WTC11 (cell line): ENCODE results near the gene PMS2. TPM values are rescaled to one million over a fixed set of nuclear protein-coding genes. Genes with fewer than 3 reads are reported as not detected.
"Not testable (repeated sequence)": the region's sequence is repeated elsewhere in the genome, so short reads cannot be mapped to it uniquely, and the experiment has no call there.

Source experiments
- ATAC-seq: fragments of 200-7000 bp; cut with Tn5 transposase; 2 replicates; pipeline ENCODE4 v1.10.0; 2021; ENCODE audit warnings: mild to moderate bottlenecking, moderate library complexity
- CTCF ChIA-PET: fragments of 300-600 bp; sonication (Branson Sonifier 250); formaldehyde crosslinking; loops from one replicate; lab custom pipeline; 2021; ENCODE audit warnings: antibody characterized with exemption; lab: Charles Lee
- POLR2A ChIA-PET: fragments of 350-600 bp; sonication (Branson Sonifier 250); formaldehyde crosslinking; loops from one replicate; lab custom pipeline; 2021; ENCODE audit warnings: antibody characterized with exemption; lab: Charles Lee
- DNase-seq: peaks from one replicate; pipeline ENCODE4 v3.0.0; 2021; ENCODE audit warnings: low spot score
- H3K27ac Mint-ChIP-seq: 2 replicates; pipeline ENCODE4 v1.8.0; 2021; ENCODE audit warnings: mixed read lengths
- H3K27me3 Mint-ChIP-seq: 2 replicates; pipeline ENCODE4 v1.8.0; 2021; ENCODE audit warnings: low read depth, mild to moderate bottlenecking, moderate library complexity, mixed read lengths
- H3K36me3 Mint-ChIP-seq: 2 replicates; pipeline ENCODE4 v1.8.0; 2021; ENCODE audit warnings: mixed read lengths
- H3K4me1 Mint-ChIP-seq: 2 replicates; pipeline ENCODE4 v1.8.0; 2022; ENCODE audit warnings: mixed read lengths
- H3K4me3 Mint-ChIP-seq: 2 replicates; pipeline ENCODE4 v1.8.0; 2021; ENCODE audit warnings: mild to moderate bottlenecking, moderate library complexity, mixed read lengths
- H3K9me3 Mint-ChIP-seq: 2 replicates; pipeline ENCODE4 v1.8.0; 2021; ENCODE audit warnings: mixed read lengths
- ARID4B ChIP-seq: sonication (generic); formaldehyde crosslinking; IDR thresholded peaks from 2 replicates; pipeline ENCODE4 v1.8.0; 2023; ENCODE audit warnings: missing genetic modification reagents, mild to moderate bottlenecking, borderline replicate concordance
- ATF3 ChIP-seq: sonication (generic); formaldehyde crosslinking; conservative IDR thresholded peaks from 2 replicates; pipeline ENCODE4 v1.8.1; 2022; ENCODE audit warnings: mild to moderate bottlenecking, missing genetic modification reagents
- CDX4 ChIP-seq: fragments of 250-450 bp; sonication (Bioruptor Pico); IDR thresholded peaks from 2 replicates; pipeline ENCODE4 v1.9.0; 2021; ENCODE audit warnings: moderate library complexity, mild to moderate bottlenecking, inconsistent platforms, borderline replicate concordance
- CREM ChIP-seq: sonication (generic); formaldehyde crosslinking; IDR thresholded peaks from 2 replicates; pipeline ENCODE4 v1.8.1; 2022; ENCODE audit warnings: mild to moderate bottlenecking, missing genetic modification reagents, moderate library complexity
- ESRRA ChIP-seq: sonication (generic); formaldehyde crosslinking; IDR thresholded peaks from 2 replicates; pipeline ENCODE4 v1.8.1; 2022; ENCODE audit warnings: mild to moderate bottlenecking, missing genetic modification reagents, borderline replicate concordance
- ETV6 ChIP-seq: sonication (generic); formaldehyde crosslinking; IDR thresholded peaks from 2 replicates; pipeline ENCODE4 v1.8.1; 2022; ENCODE audit warnings: mild to moderate bottlenecking, missing genetic modification reagents
- GTF2I ChIP-seq: fragments of 250-450 bp; sonication (Bioruptor Pico); conservative IDR thresholded peaks from 2 replicates; pipeline ENCODE4 v1.4.0; 2021; ENCODE audit warnings: mild to moderate bottlenecking
- JAZF1 ChIP-seq: fragments of 250-450 bp; sonication (Bioruptor Pico); IDR thresholded peaks from 2 replicates; pipeline ENCODE4 v1.9.0; 2021; ENCODE audit warnings: moderate library complexity, mild to moderate bottlenecking, inconsistent platforms
- MYBL2 ChIP-seq: sonication (generic); formaldehyde crosslinking; IDR thresholded peaks from 2 replicates; pipeline ENCODE4 v1.8.1; 2023; ENCODE audit warnings: mild to moderate bottlenecking, moderate library complexity, missing genetic modification reagents
- SMAD3 ChIP-seq: sonication (generic); formaldehyde crosslinking; IDR thresholded peaks from 2 replicates; pipeline ENCODE4 v1.8.0; 2022; ENCODE audit warnings: missing genetic modification reagents, mild to moderate bottlenecking, borderline replicate concordance
- SMAD4 ChIP-seq: sonication (generic); formaldehyde crosslinking; IDR thresholded peaks from 2 replicates; pipeline ENCODE4 v1.8.0; 2022; ENCODE audit warnings: mild to moderate bottlenecking, missing genetic modification reagents
- SOX15 ChIP-seq: fragments of 250-450 bp; sonication (Bioruptor Pico); IDR thresholded peaks from 2 replicates; pipeline ENCODE4 v1.9.0; 2021; ENCODE audit warnings: mild to moderate bottlenecking
- SP1 ChIP-seq: sonication (generic); formaldehyde crosslinking; conservative IDR thresholded peaks from 2 replicates; pipeline ENCODE4 v1.8.1; 2022; ENCODE audit warnings: missing genetic modification reagents
- USF2 ChIP-seq: sonication (generic); formaldehyde crosslinking; IDR thresholded peaks from 2 replicates; pipeline ENCODE4 v1.8.1; 2023; ENCODE audit warnings: mild to moderate bottlenecking, missing genetic modification reagents, moderate library complexity
- ZBTB21 ChIP-seq: sonication (generic); formaldehyde crosslinking; IDR thresholded peaks from 2 replicates; pipeline ENCODE4 v1.8.1; 2023; ENCODE audit warnings: mild to moderate bottlenecking, missing genetic modification reagents, borderline replicate concordance
- ZBTB43 ChIP-seq: sonication (generic); formaldehyde crosslinking; IDR thresholded peaks from 2 replicates; pipeline ENCODE4 v1.8.1; 2023; ENCODE audit warnings: mild to moderate bottlenecking, missing genetic modification reagents
- ZNF423 ChIP-seq: fragments of 250-450 bp; sonication (Bioruptor Pico); IDR thresholded peaks from 2 replicates; pipeline ENCODE4 v2.1.2; 2022; ENCODE audit warnings: mild to moderate bottlenecking, moderate library complexity
- total RNA-seq: library from RNA; stranded (reverse); gene quantifications from 3 replicates; pipeline ENCODE4 v1.2.3, GENCODE V29; 2021
- TF ChIP-seq, protein P1 (sequence below): sonication (generic); formaldehyde crosslinking; IDR thresholded peaks from 2 replicates; pipeline ENCODE4 v1.8.1; 2022; ENCODE audit warnings: low read depth, mild to moderate bottlenecking, moderate library complexity, missing genetic modification reagents, borderline replicate concordance
- TF ChIP-seq, protein P2 (sequence below): sonication (generic); formaldehyde crosslinking; IDR thresholded peaks from 2 replicates; pipeline ENCODE4 v1.8.0; 2022; ENCODE audit warnings: mild to moderate bottlenecking, missing genetic modification reagents

Gene PMS2
- total RNA-seq, 1 experiment from 2014 or later, result 14.6 TPM

GRCh38 chr7:6056616-6057015, 47.8 kb upstream of the PMS2 start:
- H3K4me1 Mint-ChIP-seq, result peaks cover 15% of the 10 kb centered on the region
- DNase-seq (no peak), ATAC-seq (no peak)
- ChIA-PET CTCF (interaction anchor here (1.0 to 1.2 kb wide), 2 partner anchors 45 to 108 kb away, joined by 3 read pairs; no protein-coding TSS in a partner anchor), POLR2A (no interaction called here)
- no peaks in the 10 kb centered on the region for H3K27me3 Mint-ChIP-seq
- no peaks in the 10 kb centered on the region for H3K9me3 Mint-ChIP-seq
- H3K27ac Mint-ChIP-seq, result no peak overlapping the region
- peaks cover 15% of the 10 kb centered on the region for H3K36me3 Mint-ChIP-seq
- no peak overlapping the region for H3K4me3 Mint-ChIP-seq
- TF ChIP-seq ATF3 (CRISPR knock-in tag) (no peak), CDX4 (CRISPR knock-in tag) (no peak), ZNF423 (no peak), SMAD3 (no peak), ZBTB21 (CRISPR knock-in tag) (no peak), ESRRA (CRISPR knock-in tag) (no peak), ARID4B (CRISPR knock-in tag) (no peak), SMAD4 (CRISPR knock-in tag) (no peak), ZBTB43 (CRISPR knock-in tag) (no peak), GTF2I (CRISPR knock-in tag) (no peak), MYBL2 (CRISPR knock-in tag) (no peak), SP1 (CRISPR knock-in tag) (no peak), ETV6 (CRISPR knock-in tag) (no peak), JAZF1 (CRISPR knock-in tag) (no peak), SOX15 (CRISPR knock-in tag) (no peak), USF2 (CRISPR knock-in tag) (no peak), CREM (CRISPR knock-in tag) (no peak)
- TF ChIP-seq, protein P1, sequence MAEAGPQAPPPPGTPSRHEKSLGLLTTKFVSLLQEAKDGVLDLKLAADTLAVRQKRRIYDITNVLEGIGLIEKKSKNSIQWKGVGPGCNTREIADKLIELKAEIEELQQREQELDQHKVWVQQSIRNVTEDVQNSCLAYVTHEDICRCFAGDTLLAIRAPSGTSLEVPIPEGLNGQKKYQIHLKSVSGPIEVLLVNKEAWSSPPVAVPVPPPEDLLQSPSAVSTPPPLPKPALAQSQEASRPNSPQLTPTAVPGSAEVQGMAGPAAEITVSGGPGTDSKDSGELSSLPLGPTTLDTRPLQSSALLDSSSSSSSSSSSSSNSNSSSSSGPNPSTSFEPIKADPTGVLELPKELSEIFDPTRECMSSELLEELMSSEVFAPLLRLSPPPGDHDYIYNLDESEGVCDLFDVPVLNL (CRISPR knock-in tag), result no peak
- TF ChIP-seq, protein P2, sequence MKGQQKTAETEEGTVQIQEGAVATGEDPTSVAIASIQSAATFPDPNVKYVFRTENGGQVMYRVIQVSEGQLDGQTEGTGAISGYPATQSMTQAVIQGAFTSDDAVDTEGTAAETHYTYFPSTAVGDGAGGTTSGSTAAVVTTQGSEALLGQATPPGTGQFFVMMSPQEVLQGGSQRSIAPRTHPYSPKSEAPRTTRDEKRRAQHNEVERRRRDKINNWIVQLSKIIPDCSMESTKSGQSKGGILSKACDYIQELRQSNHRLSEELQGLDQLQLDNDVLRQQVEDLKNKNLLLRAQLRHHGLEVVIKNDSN, result no peak
- TF ChIP-seq, all 79 proteins: peak for 0

GRCh38 chr7:6051185-6051584, 42.3 kb upstream of the PMS2 start:
- H3K9me3 Mint-ChIP-seq, ATAC-seq, H3K27ac Mint-ChIP-seq, H3K4me3 Mint-ChIP-seq, DNase-seq, H3K4me1 Mint-ChIP-seq, CTCF ChIA-PET, POLR2A ChIA-PET, H3K27me3 Mint-ChIP-seq: not testable (repeated sequence)
- H3K36me3 Mint-ChIP-seq, result peaks cover 40% of the 10 kb centered on the region
